MM.1S (cell line): ENCODE measurements around the gene MAPK7.

Experiments
- EZH2 ChIP-seq: fragments of 300-600 bp; sonication (generic); optimal IDR thresholded peaks from 2 replicates; pipeline ENCODE3; 2017; ENCODE audit warnings: low read depth, mild to moderate bottlenecking, antibody characterized with exemption, low read length, mixed read lengths
- TF ChIP-seq, protein P1 (sequence below): fragments of 300-600 bp; sonication (generic); IDR thresholded peaks from 2 replicates; pipeline ENCODE4 v1.5.1; 2016; ENCODE audit warnings: antibody characterized with exemption, low read length, mixed read lengths

DNA sequence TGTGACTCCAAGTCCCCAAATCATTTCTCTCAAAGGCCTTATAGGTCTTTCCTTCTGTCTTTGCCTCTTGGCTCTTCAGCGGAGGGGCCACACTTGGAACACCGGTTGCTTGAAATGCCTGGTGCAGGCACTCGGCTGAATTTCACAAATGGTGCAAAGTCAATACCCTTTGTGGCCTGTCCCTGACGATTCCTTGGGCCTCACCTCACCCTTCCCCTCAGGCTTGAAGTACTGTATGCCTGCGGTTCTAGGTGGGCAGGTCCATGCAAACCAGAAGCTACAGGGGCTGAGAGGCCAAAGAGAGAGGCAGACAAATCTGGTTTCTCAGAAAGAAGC lies 11.7 kb upstream of the MAPK7 start:
- no peak for TF ChIP-seq EZH2
- TF ChIP-seq, protein P1, sequence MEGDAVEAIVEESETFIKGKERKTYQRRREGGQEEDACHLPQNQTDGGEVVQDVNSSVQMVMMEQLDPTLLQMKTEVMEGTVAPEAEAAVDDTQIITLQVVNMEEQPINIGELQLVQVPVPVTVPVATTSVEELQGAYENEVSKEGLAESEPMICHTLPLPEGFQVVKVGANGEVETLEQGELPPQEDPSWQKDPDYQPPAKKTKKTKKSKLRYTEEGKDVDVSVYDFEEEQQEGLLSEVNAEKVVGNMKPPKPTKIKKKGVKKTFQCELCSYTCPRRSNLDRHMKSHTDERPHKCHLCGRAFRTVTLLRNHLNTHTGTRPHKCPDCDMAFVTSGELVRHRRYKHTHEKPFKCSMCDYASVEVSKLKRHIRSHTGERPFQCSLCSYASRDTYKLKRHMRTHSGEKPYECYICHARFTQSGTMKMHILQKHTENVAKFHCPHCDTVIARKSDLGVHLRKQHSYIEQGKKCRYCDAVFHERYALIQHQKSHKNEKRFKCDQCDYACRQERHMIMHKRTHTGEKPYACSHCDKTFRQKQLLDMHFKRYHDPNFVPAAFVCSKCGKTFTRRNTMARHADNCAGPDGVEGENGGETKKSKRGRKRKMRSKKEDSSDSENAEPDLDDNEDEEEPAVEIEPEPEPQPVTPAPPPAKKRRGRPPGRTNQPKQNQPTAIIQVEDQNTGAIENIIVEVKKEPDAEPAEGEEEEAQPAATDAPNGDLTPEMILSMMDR, result no peak
